IMR-90 (cell line): Measurements from ENCODE around the gene PRRC2B. TPM values are rescaled to one million over a fixed set of nuclear protein-coding genes. Genes with fewer than 3 reads are reported as not detected.

ENCODE experiments used
- ATAC-seq: fragments of 200-7000 bp; cut with Tn5 transposase; 2 replicates; pipeline ENCODE4 v1.9.1; 2020; ENCODE audit warnings: low read depth, mild to moderate bottlenecking, moderate library complexity
- BruUV-seq: library from RNA; stranded (reverse); fragments of 400-500 nt; replicated peaks from 2 replicates; lab custom pipeline; 2021; lab: Mats Ljungman, UMichigan
- CTCF ChIA-PET: fragments of 300-600 bp; formaldehyde crosslinking; extraction: SDS; loops from one replicate; lab custom pipeline; 2021; ENCODE audit warnings: antibody characterized with exemption; lab: Yijun Ruan, JAX
- POLR2A ChIA-PET: fragments of 300-600 bp; sonication (Branson Sonifier 250); formaldehyde crosslinking; loops from one replicate; lab custom pipeline; 2022; ENCODE audit warnings: antibody characterized with exemption; ENCODE audit not compliant: unreplicated experiment; lab: Charles Lee
- DNase-seq: peaks from one replicate; pipeline ENCODE4 v3.0.0; 2013
- H2AFZ ChIP-seq: replicated peaks from 2 replicates; pipeline ENCODE3; 2013; ENCODE audit warnings: low read length, mild to moderate bottlenecking; ENCODE audit not compliant: poor library complexity
- H2AK5ac ChIP-seq: 2 replicates; pipeline ENCODE4 v1.6.1; 2013; ENCODE audit warnings: low read depth, low read length, inconsistent platforms
- H2AK9ac ChIP-seq: replicated peaks from 2 replicates; pipeline ENCODE3; 2013; ENCODE audit warnings: mild to moderate bottlenecking, low read depth, low read length, moderate library complexity; ENCODE audit not compliant: poor library complexity
- H2BK120ac ChIP-seq: 2 replicates; pipeline ENCODE4 v1.6.1; 2013; ENCODE audit warnings: low read depth, low read length, inconsistent platforms
- H2BK15ac ChIP-seq: 3 replicates; pipeline ENCODE4 v1.6.1; 2013; ENCODE audit warnings: low read depth, low read length, inconsistent platforms
- H2BK20ac ChIP-seq: 2 replicates; pipeline ENCODE4 v1.6.1; 2013; ENCODE audit warnings: low read depth, mild to moderate bottlenecking, inconsistent platforms, low read length, moderate library complexity
- H2BK5ac ChIP-seq: 2 replicates; pipeline ENCODE4 v1.6.1; 2013; ENCODE audit warnings: mild to moderate bottlenecking, low read depth, low read length, inconsistent platforms; ENCODE audit not compliant: poor library complexity, severe bottlenecking
- H3K14ac ChIP-seq: replicated peaks from 2 replicates; pipeline ENCODE4 v1.6.1; 2013; ENCODE audit warnings: low read depth, low read length, inconsistent platforms
- H3K18ac ChIP-seq: 2 replicates; pipeline ENCODE4 v1.6.1; 2013; ENCODE audit warnings: low read depth, low read length, control low read depth
- H3K23ac ChIP-seq: 2 replicates; pipeline ENCODE4 v1.6.1; 2013; ENCODE audit warnings: low read depth, low read length, inconsistent platforms
- H3K27ac ChIP-seq: 2 replicates; pipeline ENCODE4 v1.5.1; 2013; ENCODE audit warnings: mild to moderate bottlenecking, control low read depth, low read length; ENCODE audit not compliant: insufficient read depth
- H3K27me3 ChIP-seq: 2 replicates; pipeline ENCODE4 v1.6.1; 2013; ENCODE audit warnings: low read length; ENCODE audit not compliant: control insufficient read depth, insufficient read depth
- H3K36me3 ChIP-seq: 2 replicates; pipeline ENCODE4 v1.6.1; 2013; ENCODE audit warnings: low read length, mixed read lengths; ENCODE audit not compliant: control insufficient read depth, insufficient read depth
- H3K4ac ChIP-seq: 2 replicates; pipeline ENCODE4 v1.6.1; 2013; ENCODE audit warnings: low read depth, low read length, inconsistent platforms
- H3K4me1 ChIP-seq: 2 replicates; pipeline ENCODE4 v1.6.1; 2013; ENCODE audit warnings: low read length, mixed read lengths; ENCODE audit not compliant: control insufficient read depth, insufficient read depth
- H3K4me2 ChIP-seq: 2 replicates; pipeline ENCODE4 v1.6.1; 2013; ENCODE audit warnings: low read depth, mild to moderate bottlenecking, control low read depth, low read length, moderate library complexity
- H3K4me3 ChIP-seq: 2 replicates; pipeline ENCODE4 v1.5.1; 2013; ENCODE audit warnings: low read depth, mild to moderate bottlenecking, control low read depth, low read length, moderate library complexity; ENCODE audit not compliant: insufficient read depth
- H3K56ac ChIP-seq: 2 replicates; pipeline ENCODE4 v1.6.1; 2013; ENCODE audit warnings: low read length, inconsistent platforms; ENCODE audit not compliant: insufficient read depth; ENCODE audit errors: extremely low read depth
- H3K79me1 ChIP-seq, 2 experiments: 2 replicates each; pipeline ENCODE4 v1.6.1; 2013; ENCODE audit warnings: low read length in 2 of 2, inconsistent platforms in 1 of 2, low read depth in 1 of 2
- H3K9ac ChIP-seq: 2 replicates; pipeline ENCODE4 v1.6.1; 2013; ENCODE audit warnings: low read depth, low read length, control low read depth
- H3K9me1 ChIP-seq: 2 replicates; pipeline ENCODE4 v1.6.1; 2013; ENCODE audit warnings: low read length, inconsistent platforms; ENCODE audit not compliant: insufficient read depth
- H3K9me3 ChIP-seq: 2 replicates; pipeline ENCODE4 v1.6.1; 2013; ENCODE audit warnings: low read length; ENCODE audit not compliant: control insufficient read depth, insufficient read depth
- H4K20me1 ChIP-seq: 2 replicates; pipeline ENCODE4 v1.6.1; 2013; ENCODE audit warnings: low read length, inconsistent platforms; ENCODE audit not compliant: insufficient read depth
- H4K5ac ChIP-seq: 2 replicates; pipeline ENCODE4 v1.6.1; 2013; ENCODE audit warnings: mild to moderate bottlenecking, low read depth, low read length, control low read depth
- H4K8ac ChIP-seq, 2 experiments: 2 replicates each; pipeline ENCODE4 v1.6.1; 2013; ENCODE audit warnings: low read depth in 2 of 2, low read length in 2 of 2, control low read depth in 1 of 2, inconsistent platforms in 1 of 2
- H4K91ac ChIP-seq: 2 replicates; pipeline ENCODE4 v1.6.1; 2013; ENCODE audit warnings: low read depth, low read length, inconsistent platforms; ENCODE audit not compliant: insufficient read depth
- MAZ ChIP-seq: IDR thresholded peaks from 2 replicates; pipeline ENCODE4 v1.6.1; 2012; ENCODE audit warnings: low read depth, mild to moderate bottlenecking, low read length, improper control_type of control experiment, moderate library complexity, borderline replicate concordance
- MXI1 ChIP-seq: IDR thresholded peaks from 2 replicates; pipeline ENCODE4 v1.6.1; 2012; ENCODE audit warnings: low read depth, mild to moderate bottlenecking, low read length, moderate library complexity, borderline replicate concordance
- WGBS, 2 experiments: methylation state at CpG; one replicate each; pipeline versions ENCODE4 v1.1.5 to v1.1.7; 2013; ENCODE audit warnings: missing lambda C conversion rate in 2 of 2; ENCODE audit not compliant: insufficient read length in 1 of 2; ENCODE audit errors: extremely low coverage in 2 of 2; 5-methylcytosine and 5-hydroxymethylcytosine counted together
- dilution Hi-C: fragments of 300-500 bp; cut with HindIII; formaldehyde crosslinking; loops from one replicate; pipeline ENCODE4 v1.14.3; 2018; ENCODE audit warnings: low sequenced_read_pairs; ENCODE audit not compliant: unreplicated experiment
- in situ Hi-C: fragments of 300-500 bp; cut with MboI; formaldehyde crosslinking; loops from 3 replicates; pipeline ENCODE4 v1.14.3; 2019; ENCODE audit warnings: low sequenced_read_pairs, inconsistent platforms, mixed read lengths
- intact Hi-C: fragments of 100-400 bp; cut with micrococcal nuclease; formaldehyde crosslinking; loops from 2 replicates; pipeline ENCODE4 v1.10.0; 2022
- polyA plus RNA-seq, 3 experiments: library from polyadenylated mRNA; depleted of rRNA; stranded (reverse); fragments of >200 nt; gene quantifications; 2 replicates each; pipeline ENCODE4 v1.2.3, GENCODE V29; 2012; ENCODE audit warnings: low replicate concordance in 1 of 3
- total RNA-seq: library from RNA; depleted of rRNA; stranded (reverse); fragments of >200 nt; gene quantifications from 2 replicates; pipeline ENCODE4 v1.2.3, GENCODE V29; 2012
- TF ChIP-seq, protein P1 (sequence below): conservative IDR thresholded peaks from 2 replicates; pipeline ENCODE4 v1.5.1; 2012; ENCODE audit warnings: mild to moderate bottlenecking, low read depth, low read length, improper control_type of control experiment

PRRC2B gene
- total and polyA plus RNA-seq, 2 of the 4 experiments (the other 2 are of a cell fraction): 19.4 to 39.1 TPM

DNA sequence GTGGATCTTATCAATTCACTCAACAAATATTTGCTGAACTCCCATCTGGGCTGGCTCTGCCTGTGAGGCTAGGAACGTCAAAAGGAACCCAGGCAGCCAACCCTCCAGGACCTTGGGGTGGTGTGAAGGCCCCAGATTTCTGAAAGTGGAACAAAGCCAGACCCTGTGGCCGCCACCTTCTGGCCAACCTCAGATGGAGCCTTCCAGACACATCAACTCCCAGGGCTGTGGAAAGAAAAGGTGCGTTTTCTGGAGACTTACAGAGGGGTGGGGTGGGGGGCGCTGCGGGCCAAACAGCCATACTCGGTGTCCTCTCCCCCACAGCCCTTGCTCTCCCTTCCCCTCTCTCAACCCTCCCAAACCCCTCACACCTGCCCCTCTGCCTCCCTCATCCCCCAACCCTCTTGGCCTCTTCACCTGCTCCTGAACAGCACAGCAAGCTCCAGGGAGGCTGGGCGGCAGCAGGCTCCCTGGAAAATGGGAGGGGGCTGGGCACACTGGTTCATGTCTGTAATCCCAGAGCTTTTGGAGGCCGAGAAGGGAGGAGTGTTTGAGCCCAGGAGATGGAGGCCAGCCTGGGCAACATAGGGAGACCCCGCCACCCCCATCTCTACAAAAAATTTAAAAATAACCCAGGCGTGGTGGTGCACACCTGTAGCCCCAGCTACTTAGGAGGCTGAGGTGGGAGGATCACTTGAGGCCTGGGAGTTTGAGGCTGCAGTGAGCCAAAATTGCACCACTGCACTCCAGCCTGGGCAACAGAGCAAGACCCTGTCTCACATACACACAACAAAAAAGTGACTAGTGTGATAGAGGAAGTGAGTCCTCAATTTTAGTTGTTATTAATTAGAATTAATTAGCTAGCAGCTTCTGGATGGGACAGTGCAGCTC, 45.0 kb upstream of the PRRC2B start:
- Histone ChIP-seq H3K23ac (no peak overlapping the region), H3K4me3 (no peak overlapping the region), H2BK5ac (no peak overlapping the region), H3K14ac (no peak overlapping the region), H3K27ac (no peak overlapping the region), H3K9me3 (no peaks in the 10 kb centered on the region), H3K79me1 (no peaks in the 10 kb centered on the region), H3K27me3 (no peaks in the 10 kb centered on the region; the same call in 1 of the 2 replicates), H4K91ac (no peak overlapping the region), H3K56ac (no peak overlapping the region), H2AK5ac (no peak overlapping the region), H3K4me2 (no peak overlapping the region), H3K4me1 (no peaks in the 10 kb centered on the region), H4K5ac (no peak overlapping the region), H2BK20ac (no peak overlapping the region), H4K20me1 (no peaks in the 10 kb centered on the region; the same call in 1 of the 2 replicates), H2AFZ (peak overlapping the region; percentile 69), H2AK9ac (no peak overlapping the region), H3K9ac (no peak overlapping the region), H3K4ac (no peak overlapping the region), H3K36me3 (no peaks in the 10 kb centered on the region), H4K8ac (no peak overlapping the region), H3K9me1 (no peaks in the 10 kb centered on the region), H2BK120ac (no peak overlapping the region), H3K18ac (no peak overlapping the region), H2BK15ac (no peak overlapping the region)
- intact Hi-C loops: no loop called here
- no peak for DNase-seq
- POLR2A ChIA-PET: no interaction called here
- dilution Hi-C loops: no loop called here
- no TSS peak for BruUV-seq
- ATAC-seq: no peak
- no CpG with 5 or more reads among the region's 10 CpGs for WGBS, 2 experiments
- in situ Hi-C loops: no loop called here
- no peak for TF ChIP-seq MAZ
- no peak for TF ChIP-seq MXI1
- TF ChIP-seq, protein P1, sequence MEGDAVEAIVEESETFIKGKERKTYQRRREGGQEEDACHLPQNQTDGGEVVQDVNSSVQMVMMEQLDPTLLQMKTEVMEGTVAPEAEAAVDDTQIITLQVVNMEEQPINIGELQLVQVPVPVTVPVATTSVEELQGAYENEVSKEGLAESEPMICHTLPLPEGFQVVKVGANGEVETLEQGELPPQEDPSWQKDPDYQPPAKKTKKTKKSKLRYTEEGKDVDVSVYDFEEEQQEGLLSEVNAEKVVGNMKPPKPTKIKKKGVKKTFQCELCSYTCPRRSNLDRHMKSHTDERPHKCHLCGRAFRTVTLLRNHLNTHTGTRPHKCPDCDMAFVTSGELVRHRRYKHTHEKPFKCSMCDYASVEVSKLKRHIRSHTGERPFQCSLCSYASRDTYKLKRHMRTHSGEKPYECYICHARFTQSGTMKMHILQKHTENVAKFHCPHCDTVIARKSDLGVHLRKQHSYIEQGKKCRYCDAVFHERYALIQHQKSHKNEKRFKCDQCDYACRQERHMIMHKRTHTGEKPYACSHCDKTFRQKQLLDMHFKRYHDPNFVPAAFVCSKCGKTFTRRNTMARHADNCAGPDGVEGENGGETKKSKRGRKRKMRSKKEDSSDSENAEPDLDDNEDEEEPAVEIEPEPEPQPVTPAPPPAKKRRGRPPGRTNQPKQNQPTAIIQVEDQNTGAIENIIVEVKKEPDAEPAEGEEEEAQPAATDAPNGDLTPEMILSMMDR: 0 out of 2 replicates have a peak, but pooled peaks have one; percentile 10
- CTCF ChIA-PET: interaction anchor here (0.6 to 1.9 kb wide), 6 partner anchors 14 to 126 kb away, joined by 3 to 5 read pairs (median 3); no protein-coding TSS in a partner anchor
